Transverse colon (tissue), 4 donors: ENCODE data around the gene SREK1. TPM values are rescaled to one million over a fixed set of nuclear protein-coding genes. Genes with fewer than 3 reads are reported as not detected.

Source experiments
- DNase-seq: peaks from one replicate; pipeline ENCODE4 v3.0.0-alpha.2; 2019
- H3K27ac ChIP-seq, 4 donors: fragments of 200-600 bp; sonication (generic); 2 replicates each; pipeline ENCODE4 v1.5.1; 2016 to 2018; ENCODE audit warnings: inconsistent platforms in 4 of 4
- H3K27me3 ChIP-seq: fragments of 200-600 bp; sonication (generic); 2 replicates; pipeline ENCODE4 v1.5.1; 2017; ENCODE audit warnings: inconsistent platforms
- H3K36me3 ChIP-seq, 4 donors: fragments of 200-600 bp; sonication (generic); 2 replicates each; pipeline ENCODE4 v1.5.1; 2017 to 2019; ENCODE audit warnings: inconsistent platforms in 4 of 4
- H3K4me1 ChIP-seq, 4 donors: fragments of 200-600 bp; sonication (generic); 2 replicates each; pipeline ENCODE4 v1.5.1; 2017 to 2020; ENCODE audit warnings: inconsistent platforms in 4 of 4
- H3K4me3 ChIP-seq, 4 donors: fragments of 200-600 bp; sonication (generic); 1 replicate in 1 of 4; 2 replicates in 3 of 4; pipeline versions ENCODE4 v1.5.1 to v1.6.1; 2017 to 2019; ENCODE audit warnings: inconsistent platforms in 4 of 4
- H3K9me3 ChIP-seq, 2 donors: fragments of 200-600 bp; sonication (generic); 2 replicates each; pipeline ENCODE4 v1.5.1; 2017 to 2019; ENCODE audit warnings: inconsistent platforms in 2 of 2
- EP300 ChIP-seq: sonication (generic); formaldehyde crosslinking; IDR thresholded peaks from one replicate; pipeline ENCODE4 v1.6.1; 2017; ENCODE audit warnings: antibody characterized with exemption, low read depth
- POLR2A ChIP-seq: fragments of 450-650 bp; IDR thresholded peaks from one replicate; pipeline ENCODE4 v1.6.1; 2016; ENCODE audit warnings: antibody characterized with exemption, mild to moderate bottlenecking, moderate library complexity
- POLR2AphosphoS5 ChIP-seq, 3 donors: sonication (generic); formaldehyde crosslinking; IDR thresholded peaks; one replicate each; pipeline ENCODE4 v1.6.1; 2016; ENCODE audit warnings: antibody characterized with exemption in 3 of 3
- WGBS, 2 donors: methylation state at CpG; one replicate each; pipeline ENCODE4 v1.1.5; 2018; ENCODE audit warnings: low coverage in 1 of 2; 5-methylcytosine and 5-hydroxymethylcytosine counted together
- in situ Hi-C, 4 donors: fragments of 200-750 bp; cut with MboI; loops; one replicate each; pipeline versions ENCODE4 v1.15.0 to v1.15.1; 2017; ENCODE audit warnings: low sequenced_read_pairs in 3 of 4, low pct_ligation_motif_present in 1 of 4, low pct_unique_long_range_greater_than_20kb in 1 of 4
- intact Hi-C: fragments of 100-400 bp; cut with DNase I; formaldehyde crosslinking; loops from one replicate; pipeline ENCODE4 v1.15.1; 2023; ENCODE audit warnings: low total_unique reads
- total RNA-seq, 4 donors: library from RNA; depleted of rRNA; stranded (reverse); fragments of >200 nt; gene quantifications; one replicate each; pipeline ENCODE4 v1.1.0, GENCODE V29; 2016
- TF ChIP-seq, protein P1 (sequence below), 5 experiments: fragments of 200-600 bp in 3 of 5; fragments of 450-650 bp in 2 of 5; sonication (generic) in 3 of 5; IDR thresholded peaks; 1 replicate in 2 of 5; 2 replicates in 3 of 5; pipeline ENCODE4 v1.5.1; 2016 to 2017; ENCODE audit warnings: antibody characterized with exemption in 5 of 5, inconsistent platforms in 3 of 5, mild to moderate bottlenecking in 2 of 5, moderate library complexity in 1 of 5

SREK1 gene
- total RNA-seq, 4 donors from 2014 or later, result 81.6 to 152 (median 129) TPM

DNA sequence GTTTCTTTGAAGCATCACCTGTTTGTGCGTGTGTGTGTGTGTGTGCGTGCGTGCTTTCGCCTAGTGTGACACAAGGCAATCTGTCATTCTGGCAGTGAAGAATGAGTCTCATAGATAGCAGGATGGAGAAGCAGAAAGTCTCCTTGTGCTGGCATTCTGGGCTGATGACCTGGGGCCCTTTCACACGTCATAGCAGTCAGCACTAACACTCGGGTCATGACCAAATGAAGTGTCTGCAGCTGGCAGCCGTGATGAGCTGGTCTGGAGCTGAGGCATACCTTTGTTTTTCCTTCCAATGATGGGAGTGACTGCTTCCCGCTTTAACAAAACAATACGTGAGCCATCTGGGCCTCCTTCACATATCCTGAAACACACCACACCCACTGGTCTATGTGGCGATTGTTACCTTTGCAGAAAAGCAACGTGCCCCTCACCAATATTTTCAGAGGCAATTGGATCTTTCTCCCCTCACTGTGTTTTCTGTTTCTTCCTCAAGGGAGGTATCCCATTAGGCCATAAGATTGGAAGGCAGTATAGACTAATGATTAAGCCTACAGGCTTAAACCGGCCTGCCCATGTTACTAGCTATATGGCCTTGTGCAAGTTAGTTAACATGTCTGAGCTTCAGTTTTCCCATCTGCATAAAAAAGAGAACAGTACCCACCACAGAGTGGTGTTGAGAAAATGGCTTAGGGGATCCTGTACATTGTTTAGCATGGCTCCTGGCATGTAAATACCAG, 88.8 kb downstream of the SREK1 start:
- no peak for DNase-seq
- no peak overlapping the region for H3K4me3 ChIP-seq
- H3K36me3 ChIP-seq, result no peaks in the 10 kb centered on the region
- H3K4me1 ChIP-seq, result no peaks in the 10 kb centered on the region
- WGBS, 2 donors, result 85 to 94% methylated on average over 5 to 12 of the region's 12 CpGs
- no peak for TF ChIP-seq POLR2A
- TF ChIP-seq POLR2AphosphoS5 (IDR thresholded peaks at IDR 0.05), result no peak
- TF ChIP-seq EP300, result no peak
- TF ChIP-seq, protein P1, sequence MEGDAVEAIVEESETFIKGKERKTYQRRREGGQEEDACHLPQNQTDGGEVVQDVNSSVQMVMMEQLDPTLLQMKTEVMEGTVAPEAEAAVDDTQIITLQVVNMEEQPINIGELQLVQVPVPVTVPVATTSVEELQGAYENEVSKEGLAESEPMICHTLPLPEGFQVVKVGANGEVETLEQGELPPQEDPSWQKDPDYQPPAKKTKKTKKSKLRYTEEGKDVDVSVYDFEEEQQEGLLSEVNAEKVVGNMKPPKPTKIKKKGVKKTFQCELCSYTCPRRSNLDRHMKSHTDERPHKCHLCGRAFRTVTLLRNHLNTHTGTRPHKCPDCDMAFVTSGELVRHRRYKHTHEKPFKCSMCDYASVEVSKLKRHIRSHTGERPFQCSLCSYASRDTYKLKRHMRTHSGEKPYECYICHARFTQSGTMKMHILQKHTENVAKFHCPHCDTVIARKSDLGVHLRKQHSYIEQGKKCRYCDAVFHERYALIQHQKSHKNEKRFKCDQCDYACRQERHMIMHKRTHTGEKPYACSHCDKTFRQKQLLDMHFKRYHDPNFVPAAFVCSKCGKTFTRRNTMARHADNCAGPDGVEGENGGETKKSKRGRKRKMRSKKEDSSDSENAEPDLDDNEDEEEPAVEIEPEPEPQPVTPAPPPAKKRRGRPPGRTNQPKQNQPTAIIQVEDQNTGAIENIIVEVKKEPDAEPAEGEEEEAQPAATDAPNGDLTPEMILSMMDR (IDR thresholded peaks at IDR 0.05), result no peak
- no peaks in the 10 kb centered on the region for H3K9me3 ChIP-seq
- in situ Hi-C loops (no loop called here), intact Hi-C loops (no loop called here)
- H3K27me3 ChIP-seq, result no peaks in the 10 kb centered on the region
- H3K27ac ChIP-seq, result no peak overlapping the region

Other genes starting within 250 kb of the SREK1 start
- 100 to 1,000 TPM in 3 of 4 donors, 10 to 100 TPM in 1; 54.9 to 134 (median 109) TPM for gene ERBIN, start 217.7 kb upstream of the SREK1 start, total RNA-seq